Upper lobe of left lung (tissue), 4 donors: ENCODE measurements around the gene DNAH17.

Source experiments
- EP300 ChIP-seq, 4 donors: sonication (generic); formaldehyde crosslinking; IDR thresholded peaks; one replicate each; pipeline ENCODE4 v1.5.1; 2017; ENCODE audit warnings: antibody characterized with exemption in 4 of 4, control low read depth in 2 of 4
- POLR2A ChIP-seq, 4 donors: fragments of 450-650 bp; IDR thresholded peaks; one replicate each; pipeline ENCODE4 v1.5.1; 2016 to 2017; ENCODE audit warnings: antibody characterized with exemption in 4 of 4, mild to moderate bottlenecking in 2 of 4
- POLR2AphosphoS5 ChIP-seq, 2 donors: sonication (generic); formaldehyde crosslinking; IDR thresholded peaks; one replicate each; pipeline ENCODE4 v1.5.1; 2017; ENCODE audit warnings: antibody characterized with exemption in 2 of 2
- TF ChIP-seq, protein P1 (sequence below), 6 experiments: fragments of 450-650 bp in 4 of 6; fragments of 200-600 bp in 2 of 6; sonication (generic) in 2 of 6; IDR thresholded peaks; one replicate each; pipeline ENCODE4 v1.5.1; 2016 to 2019; ENCODE audit warnings: antibody characterized with exemption in 6 of 6

DNA sequence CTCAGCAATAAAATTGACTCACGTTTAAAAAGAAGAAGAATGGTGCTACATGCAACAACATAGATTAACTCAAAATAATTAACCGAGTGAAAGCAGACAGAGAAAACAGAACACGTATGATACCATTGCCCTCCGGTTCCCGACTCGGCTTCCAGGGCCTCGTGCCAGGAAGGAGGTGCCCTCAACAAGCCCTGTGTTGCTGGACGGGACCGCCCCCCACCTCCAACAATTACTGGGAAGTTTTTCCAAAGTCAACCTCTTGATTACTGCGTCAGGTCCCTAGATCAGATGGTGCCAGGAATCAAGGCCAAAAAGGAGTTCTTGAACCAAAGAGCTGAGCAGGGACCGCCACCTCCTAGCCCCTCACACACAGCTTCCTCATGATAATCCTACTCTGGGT, 20.4 kb downstream of the DNAH17 start:
- no peak for TF ChIP-seq POLR2A (IDR thresholded peaks at IDR 0.05)
- TF ChIP-seq, protein P1, sequence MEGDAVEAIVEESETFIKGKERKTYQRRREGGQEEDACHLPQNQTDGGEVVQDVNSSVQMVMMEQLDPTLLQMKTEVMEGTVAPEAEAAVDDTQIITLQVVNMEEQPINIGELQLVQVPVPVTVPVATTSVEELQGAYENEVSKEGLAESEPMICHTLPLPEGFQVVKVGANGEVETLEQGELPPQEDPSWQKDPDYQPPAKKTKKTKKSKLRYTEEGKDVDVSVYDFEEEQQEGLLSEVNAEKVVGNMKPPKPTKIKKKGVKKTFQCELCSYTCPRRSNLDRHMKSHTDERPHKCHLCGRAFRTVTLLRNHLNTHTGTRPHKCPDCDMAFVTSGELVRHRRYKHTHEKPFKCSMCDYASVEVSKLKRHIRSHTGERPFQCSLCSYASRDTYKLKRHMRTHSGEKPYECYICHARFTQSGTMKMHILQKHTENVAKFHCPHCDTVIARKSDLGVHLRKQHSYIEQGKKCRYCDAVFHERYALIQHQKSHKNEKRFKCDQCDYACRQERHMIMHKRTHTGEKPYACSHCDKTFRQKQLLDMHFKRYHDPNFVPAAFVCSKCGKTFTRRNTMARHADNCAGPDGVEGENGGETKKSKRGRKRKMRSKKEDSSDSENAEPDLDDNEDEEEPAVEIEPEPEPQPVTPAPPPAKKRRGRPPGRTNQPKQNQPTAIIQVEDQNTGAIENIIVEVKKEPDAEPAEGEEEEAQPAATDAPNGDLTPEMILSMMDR (IDR thresholded peaks at IDR 0.05), result no peak
- no peak for TF ChIP-seq EP300 (IDR thresholded peaks at IDR 0.05)
- no peak for TF ChIP-seq POLR2AphosphoS5 (IDR thresholded peaks at IDR 0.05)
